ENCODE data around the gene ESYT2. TPM values are rescaled to one million over a fixed set of nuclear protein-coding genes. Genes with fewer than 3 reads are reported as not detected.

Gene ESYT2
- total RNA-seq, 1 experiment from 2014 or later, result 68.2 TPM

DNA sequence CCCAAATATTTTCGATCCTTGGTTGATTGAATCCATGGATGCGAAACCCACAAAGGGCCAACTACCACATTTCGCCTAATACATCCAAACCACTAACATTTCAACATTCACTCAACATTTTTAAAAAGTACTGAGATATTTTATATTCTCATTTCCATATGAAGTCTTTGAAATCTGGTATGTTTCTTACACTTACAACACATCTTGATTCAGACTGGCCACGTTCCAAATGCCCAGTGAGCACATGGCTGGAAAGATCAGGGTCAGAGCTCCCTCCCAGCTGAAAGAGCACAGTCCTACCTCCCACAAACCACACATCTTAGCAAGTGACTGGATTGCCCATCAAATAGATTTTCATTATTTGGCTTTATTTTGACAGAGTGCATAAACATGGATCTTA, 143.6 kb downstream of the ESYT2 start:
- Histone ChIP-seq H2AFZ (ENCODE audit: low read depth, low read length, poor library complexity, severe bottlenecking) (no peak overlapping the region), H3K4me3 (replicated peaks in 1 of 2; ENCODE audit: low read depth in 1 of 2, low read length in 2 of 2) (no peak overlapping the region), H3K9me3 (ENCODE audit: control insufficient read depth in 1 of 2, insufficient read depth in 1 of 2, low read depth in 1 of 2, low read length in 2 of 2) (no peaks in the 10 kb centered on the region), H3K79me2 (ENCODE audit: insufficient read depth, low read length) (peaks cover 14% of the 10 kb centered on the region), H3K4me2 (ENCODE audit: low read length) (no peak overlapping the region), H3K9ac (ENCODE audit: low read length) (no peak overlapping the region), H3K36me3 (ENCODE audit: control insufficient read depth in 1 of 2, insufficient read depth in 2 of 2, low read length in 2 of 2) (peaks cover 28 to 48% of the 10 kb centered on the region in 2 experiments), H3K9me2 (ENCODE audit: insufficient read depth) (no peaks in the 10 kb centered on the region), H4K20me1 (ENCODE audit: insufficient read depth) (no peaks in the 10 kb centered on the region; the same call in 1 of the 2 replicates), H3K27ac (ENCODE audit: low read depth, low read length) (no peak overlapping the region), H3K27me3 (ENCODE audit: insufficient read depth, low read length) (no peaks in the 10 kb centered on the region), H3K4me1 (ENCODE audit: control insufficient read depth in 1 of 2, insufficient read depth in 2 of 2, low read length in 2 of 2) (no peaks in the 10 kb centered on the region)
- no peak for DNase-seq (ENCODE audit: low read depth, low spot score)
- no peak for ATAC-seq
- RAD21 ChIA-PET (ENCODE audit: low non-redundant PET in 1 of 2, low total read pairs in 2 of 2, uncharacterized antibody in 2 of 2, unreplicated experiment in 2 of 2), result no interaction called here
- POLR2A ChIA-PET, result no interaction called here
- TF ChIP-seq, protein P1, sequence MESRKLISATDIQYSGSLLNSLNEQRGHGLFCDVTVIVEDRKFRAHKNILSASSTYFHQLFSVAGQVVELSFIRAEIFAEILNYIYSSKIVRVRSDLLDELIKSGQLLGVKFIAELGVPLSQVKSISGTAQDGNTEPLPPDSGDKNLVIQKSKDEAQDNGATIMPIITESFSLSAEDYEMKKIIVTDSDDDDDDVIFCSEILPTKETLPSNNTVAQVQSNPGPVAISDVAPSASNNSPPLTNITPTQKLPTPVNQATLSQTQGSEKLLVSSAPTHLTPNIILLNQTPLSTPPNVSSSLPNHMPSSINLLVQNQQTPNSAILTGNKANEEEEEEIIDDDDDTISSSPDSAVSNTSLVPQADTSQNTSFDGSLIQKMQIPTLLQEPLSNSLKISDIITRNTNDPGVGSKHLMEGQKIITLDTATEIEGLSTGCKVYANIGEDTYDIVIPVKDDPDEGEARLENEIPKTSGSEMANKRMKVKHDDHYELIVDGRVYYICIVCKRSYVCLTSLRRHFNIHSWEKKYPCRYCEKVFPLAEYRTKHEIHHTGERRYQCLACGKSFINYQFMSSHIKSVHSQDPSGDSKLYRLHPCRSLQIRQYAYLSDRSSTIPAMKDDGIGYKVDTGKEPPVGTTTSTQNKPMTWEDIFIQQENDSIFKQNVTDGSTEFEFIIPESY (IDR thresholded peaks at IDR 0.05; ENCODE audit: extremely low read depth, insufficient replicate concordance, low read length), result no peak
- CTCF ChIA-PET, result no interaction called here
- BruUV-seq (replicated peaks), result no TSS peak
- intact Hi-C loops (cut with micrococcal nuclease), result no loop called here

DNA sequence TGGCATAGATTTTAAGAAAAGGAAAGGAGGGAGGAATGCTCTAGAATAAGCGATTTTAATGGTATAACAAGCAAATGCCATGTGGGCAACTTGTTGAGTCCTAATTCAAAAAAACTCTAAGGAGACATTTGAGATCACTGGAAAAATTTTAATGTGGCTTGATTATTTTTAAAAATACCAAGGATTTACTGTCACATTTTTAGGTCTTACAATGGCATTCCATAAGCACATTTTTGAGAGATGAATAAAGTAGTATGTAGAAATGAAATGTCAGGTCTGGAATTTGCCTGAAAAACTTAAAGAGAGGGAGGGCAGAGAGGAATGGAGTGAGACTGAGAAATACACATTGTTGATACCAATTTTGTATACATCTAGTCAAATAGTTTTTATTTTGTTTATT, 145.0 kb downstream of the ESYT2 start:
- no peak overlapping the region for H3K4me3 ChIP-seq (replicated peaks in 1 of 2; ENCODE audit: low read depth in 1 of 2, low read length in 2 of 2)
- DNase-seq (ENCODE audit: low read depth, low spot score) (no peak), ATAC-seq (no peak)
- H3K9me3 ChIP-seq (ENCODE audit: control insufficient read depth in 1 of 2, insufficient read depth in 1 of 2, low read depth in 1 of 2, low read length in 2 of 2), result no peaks in the 10 kb centered on the region
- H3K9me2 ChIP-seq (ENCODE audit: insufficient read depth), result no peaks in the 10 kb centered on the region
- peaks cover 31 to 57% of the 10 kb centered on the region in 2 experiments for H3K36me3 ChIP-seq (ENCODE audit: control insufficient read depth in 1 of 2, insufficient read depth in 2 of 2, low read length in 2 of 2)
- intact Hi-C loops (cut with micrococcal nuclease), result no loop called here
- H3K9ac ChIP-seq (ENCODE audit: low read length), result no peak overlapping the region
- H3K27ac ChIP-seq (ENCODE audit: low read depth, low read length), result no peak overlapping the region
- POLR2A ChIA-PET, result no interaction called here
- H3K27me3 ChIP-seq (ENCODE audit: insufficient read depth, low read length), result no peaks in the 10 kb centered on the region
- RAD21 ChIA-PET (ENCODE audit: low non-redundant PET in 1 of 2, low total read pairs in 2 of 2, uncharacterized antibody in 2 of 2, unreplicated experiment in 2 of 2), result no interaction called here
- no TSS peak for BruUV-seq (replicated peaks)
- peaks cover 14% of the 10 kb centered on the region for H3K79me2 ChIP-seq (ENCODE audit: insufficient read depth, low read length)
- H2AFZ ChIP-seq (ENCODE audit: low read depth, low read length, poor library complexity, severe bottlenecking), result no peak overlapping the region
- CTCF ChIA-PET, result no interaction called here
- no peaks in the 10 kb centered on the region for H3K4me1 ChIP-seq (ENCODE audit: control insufficient read depth in 1 of 2, insufficient read depth in 2 of 2, low read length in 2 of 2)
- H3K4me2 ChIP-seq (ENCODE audit: low read length), result no peak overlapping the region
- no peaks in the 10 kb centered on the region; the same call in 1 of the 2 replicates for H4K20me1 ChIP-seq (ENCODE audit: insufficient read depth)
- no peak for TF ChIP-seq SRF (IDR thresholded peaks at IDR 0.05; ENCODE audit: low read depth)
- no peak for TF ChIP-seq EZH2 (IDR thresholded peaks at IDR 0.05)
- TF ChIP-seq POLR2A (IDR thresholded peaks at IDR 0.05; ENCODE audit: borderline replicate concordance, extremely low read depth, insufficient read depth, insufficient read length), result no peak
- no peak for TF ChIP-seq EZH2phosphoT487 (IDR thresholded peaks at IDR 0.05; ENCODE audit: borderline replicate concordance)
- no peak for TF ChIP-seq JUND (IDR thresholded peaks at IDR 0.05)
- TF ChIP-seq, protein P2, sequence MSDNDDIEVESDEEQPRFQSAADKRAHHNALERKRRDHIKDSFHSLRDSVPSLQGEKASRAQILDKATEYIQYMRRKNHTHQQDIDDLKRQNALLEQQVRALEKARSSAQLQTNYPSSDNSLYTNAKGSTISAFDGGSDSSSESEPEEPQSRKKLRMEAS (IDR thresholded peaks at IDR 0.05), result no peak
- TF ChIP-seq SIN3A (IDR thresholded peaks at IDR 0.05; ENCODE audit: low read depth), result no peak
- no peak for TF ChIP-seq ZFX (IDR thresholded peaks at IDR 0.05)
- no peak for TF ChIP-seq RAD21 (IDR thresholded peaks at IDR 0.05; ENCODE audit: low read depth)
- TF ChIP-seq TCF7L2 (IDR thresholded peaks at IDR 0.05; ENCODE audit: borderline replicate concordance, extremely low read depth, insufficient read depth, insufficient read length), result no peak
- TF ChIP-seq, protein P3, sequence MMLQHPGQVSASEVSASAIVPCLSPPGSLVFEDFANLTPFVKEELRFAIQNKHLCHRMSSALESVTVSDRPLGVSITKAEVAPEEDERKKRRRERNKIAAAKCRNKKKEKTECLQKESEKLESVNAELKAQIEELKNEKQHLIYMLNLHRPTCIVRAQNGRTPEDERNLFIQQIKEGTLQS (IDR thresholded peaks at IDR 0.05), result no peak
- no peak for TF ChIP-seq YY1 (IDR thresholded peaks at IDR 0.05; ENCODE audit: extremely low read depth, insufficient replicate concordance, low read depth, low read length)
- TF ChIP-seq SP1 (IDR thresholded peaks at IDR 0.05; ENCODE audit: low read depth), result no peak

Measured in HCT116 (cell line).